Measurements from ENCODE around the gene ZMYM2.

- TF ChIP-seq POLR2AphosphoS5 (IDR thresholded peaks at IDR 0.05; ENCODE audit: low read depth, low read length) (no peak), POLR2A (IDR thresholded peaks at IDR 0.05; ENCODE audit: low read depth, low read length) (no peak), PAX5 (IDR thresholded peaks at IDR 0.05; ENCODE audit: insufficient read depth, low read length, severe bottlenecking) (no peak)
Observed at GRCh38 chr13:19982447-19983043, 24.0 kb downstream of the ZMYM2 start.

All from GM12891 (cell line).